Esophagus squamous epithelium (tissue), 4 donors: ENCODE measurements around the gene LDB2.

Experiments
- POLR2A ChIP-seq, 4 donors: fragments of 450-650 bp; IDR thresholded peaks; one replicate each; pipeline ENCODE4 v1.6.1; 2017; ENCODE audit warnings: antibody characterized with exemption in 4 of 4, mild to moderate bottlenecking in 4 of 4, moderate library complexity in 3 of 4
- TF ChIP-seq, protein P1 (sequence below), 6 experiments: fragments of 450-650 bp in 4 of 6; fragments of 200-600 bp in 2 of 6; sonication (generic) in 2 of 6; IDR thresholded peaks; one replicate each; pipeline ENCODE4 v1.5.1; 2016 to 2019; ENCODE audit warnings: antibody characterized with exemption in 6 of 6, mild to moderate bottlenecking in 4 of 6, moderate library complexity in 4 of 6

DNA sequence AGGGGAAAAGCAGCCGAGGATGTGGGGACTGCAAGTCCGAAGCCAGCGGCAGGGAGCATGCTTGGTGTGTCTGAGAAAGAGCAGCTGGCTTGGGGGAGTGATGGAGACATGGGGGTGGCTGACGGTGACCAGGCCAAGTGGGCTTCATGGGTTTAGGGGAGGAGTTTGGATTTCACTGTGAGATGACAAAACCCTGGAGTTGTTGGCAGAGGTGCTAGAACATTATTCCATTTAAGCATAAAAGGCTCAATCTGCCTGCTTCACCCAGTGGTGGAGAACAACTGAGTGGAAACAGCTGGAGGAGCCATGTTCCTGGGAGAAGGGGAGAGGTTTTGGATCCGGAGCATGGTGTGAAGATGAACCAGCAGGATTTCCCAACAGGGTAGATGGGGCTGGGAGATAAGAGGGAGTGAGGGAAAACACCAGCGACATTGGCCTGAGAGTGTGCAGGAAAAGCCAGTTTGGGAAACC, 354.2 kb downstream of the LDB2 start:
- TF ChIP-seq, protein P1, sequence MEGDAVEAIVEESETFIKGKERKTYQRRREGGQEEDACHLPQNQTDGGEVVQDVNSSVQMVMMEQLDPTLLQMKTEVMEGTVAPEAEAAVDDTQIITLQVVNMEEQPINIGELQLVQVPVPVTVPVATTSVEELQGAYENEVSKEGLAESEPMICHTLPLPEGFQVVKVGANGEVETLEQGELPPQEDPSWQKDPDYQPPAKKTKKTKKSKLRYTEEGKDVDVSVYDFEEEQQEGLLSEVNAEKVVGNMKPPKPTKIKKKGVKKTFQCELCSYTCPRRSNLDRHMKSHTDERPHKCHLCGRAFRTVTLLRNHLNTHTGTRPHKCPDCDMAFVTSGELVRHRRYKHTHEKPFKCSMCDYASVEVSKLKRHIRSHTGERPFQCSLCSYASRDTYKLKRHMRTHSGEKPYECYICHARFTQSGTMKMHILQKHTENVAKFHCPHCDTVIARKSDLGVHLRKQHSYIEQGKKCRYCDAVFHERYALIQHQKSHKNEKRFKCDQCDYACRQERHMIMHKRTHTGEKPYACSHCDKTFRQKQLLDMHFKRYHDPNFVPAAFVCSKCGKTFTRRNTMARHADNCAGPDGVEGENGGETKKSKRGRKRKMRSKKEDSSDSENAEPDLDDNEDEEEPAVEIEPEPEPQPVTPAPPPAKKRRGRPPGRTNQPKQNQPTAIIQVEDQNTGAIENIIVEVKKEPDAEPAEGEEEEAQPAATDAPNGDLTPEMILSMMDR (IDR thresholded peaks at IDR 0.05): no peak
- TF ChIP-seq POLR2A (IDR thresholded peaks at IDR 0.05): no peak
